Common myeloid progenitor, CD34-positive (primary cell): ENCODE results near the gene GAPVD1.
"Not testable (repeated sequence)": the region's sequence is repeated elsewhere in the genome, so short reads cannot be mapped to it uniquely, and the experiment has no call there.

ENCODE experiments used
- CTCF ChIA-PET: fragments of 350-600 bp; sonication (Branson Sonifier 250); formaldehyde crosslinking; loops from one replicate; lab custom pipeline; 2021; ENCODE audit warnings: antibody characterized with exemption; lab: Charles Lee
- POLR2A ChIA-PET: fragments of 350-600 bp; sonication (Branson Sonifier 250); formaldehyde crosslinking; loops from one replicate; lab custom pipeline; 2021; ENCODE audit warnings: antibody characterized with exemption; lab: Charles Lee
- DNase-seq, 3 donors: peaks; one replicate each; pipeline versions ENCODE4 v3.0.0 to v3.0.0-alpha.2; 2013
- H3K27ac ChIP-seq, 2 experiments: 1 replicate in 1 of 2; 2 replicates in 1 of 2; pipeline ENCODE4 v1.7.0; 2013; ENCODE audit warnings: inconsistent platforms in 2 of 2, low read length in 2 of 2, mild to moderate bottlenecking in 2 of 2, low read depth in 1 of 2, moderate library complexity in 1 of 2; ENCODE audit not compliant: severe bottlenecking in 2 of 2, insufficient read depth in 1 of 2, poor library complexity in 1 of 2
- H3K27me3 ChIP-seq, 5 experiments: replicated peaks in 2 of 5; 1 replicate in 3 of 5; 2 replicates in 2 of 5; pipeline versions ENCODE4 v1.6.1 to v1.7.0; 2013; ENCODE audit warnings: low read length in 4 of 5, mild to moderate bottlenecking in 2 of 5, moderate library complexity in 2 of 5, inconsistent platforms in 1 of 5; ENCODE audit not compliant: insufficient read depth in 5 of 5, control insufficient read depth in 4 of 5
- H3K36me3 ChIP-seq, 4 experiments: 1 replicate in 2 of 4; 2 replicates in 2 of 4; pipeline versions ENCODE4 v1.6.1 to v1.7.0; 2013; ENCODE audit warnings: low read length in 3 of 4, control low read depth in 1 of 4, mild to moderate bottlenecking in 1 of 4; ENCODE audit not compliant: control insufficient read depth in 4 of 4, insufficient read depth in 4 of 4
- H3K4me1 ChIP-seq, 4 experiments: 1 replicate in 3 of 4; 2 replicates in 1 of 4; pipeline versions ENCODE4 v1.6.1 to v1.7.1; 2013; ENCODE audit warnings: low read length in 3 of 4, mild to moderate bottlenecking in 3 of 4, control low read depth in 1 of 4, inconsistent platforms in 1 of 4, moderate library complexity in 1 of 4; ENCODE audit not compliant: control insufficient read depth in 4 of 4, insufficient read depth in 4 of 4; ENCODE audit errors: control extremely low read depth in 1 of 4
- H3K4me3 ChIP-seq, 7 experiments: 1 replicate in 4 of 7; 2 replicates in 3 of 7; pipeline versions ENCODE4 v1.5.1 to v1.7.0; 2013; ENCODE audit warnings: mild to moderate bottlenecking in 7 of 7, low read length in 6 of 7, moderate library complexity in 6 of 7, inconsistent platforms in 2 of 7, low read depth in 2 of 7, control low read depth in 1 of 7; ENCODE audit not compliant: insufficient read depth in 4 of 7, control insufficient read depth in 1 of 7; ENCODE audit errors: extremely low read depth in 1 of 7
- H3K9me3 ChIP-seq, 5 experiments: 1 replicate in 4 of 5; 2 replicates in 1 of 5; pipeline versions ENCODE4 v1.6.1 to v1.7.1; 2013; ENCODE audit warnings: low read length in 4 of 5, mild to moderate bottlenecking in 2 of 5, inconsistent platforms in 1 of 5, low read depth in 1 of 5, moderate library complexity in 1 of 5; ENCODE audit not compliant: control insufficient read depth in 4 of 5, insufficient read depth in 2 of 5; ENCODE audit errors: control extremely low read depth in 1 of 5
- WGBS: methylation state at CpG from one replicate; pipeline ENCODE4 v1.1.5; 2013; ENCODE audit not compliant: insufficient coverage; 5-methylcytosine and 5-hydroxymethylcytosine counted together

The GAPVD1 gene

GRCh38 chr9:125296843-125297372 is 35.3 kb downstream of the GAPVD1 start:
- H3K9me3 ChIP-seq = no peaks in the 10 kb centered on the region
- 94% methylated on average over 2 of the region's 3 CpGs for WGBS
- peaks cover under 1 to 8% (median 5%) of the 10 kb centered on the region in 4 experiments for H3K36me3 ChIP-seq
- no peak for DNase-seq
- no peaks in the 10 kb centered on the region for H3K4me1 ChIP-seq
- H3K27me3 ChIP-seq = no peaks in the 10 kb centered on the region
- H3K4me3 ChIP-seq = no peak overlapping the region
- POLR2A ChIA-PET = no interaction called here
- CTCF ChIA-PET = interaction anchor here (0.9 kb wide), 1 partner anchor 76 kb away, joined by 3 read pairs; no protein-coding TSS in a partner anchor
- H3K27ac ChIP-seq = no peak overlapping the region

DNA sequence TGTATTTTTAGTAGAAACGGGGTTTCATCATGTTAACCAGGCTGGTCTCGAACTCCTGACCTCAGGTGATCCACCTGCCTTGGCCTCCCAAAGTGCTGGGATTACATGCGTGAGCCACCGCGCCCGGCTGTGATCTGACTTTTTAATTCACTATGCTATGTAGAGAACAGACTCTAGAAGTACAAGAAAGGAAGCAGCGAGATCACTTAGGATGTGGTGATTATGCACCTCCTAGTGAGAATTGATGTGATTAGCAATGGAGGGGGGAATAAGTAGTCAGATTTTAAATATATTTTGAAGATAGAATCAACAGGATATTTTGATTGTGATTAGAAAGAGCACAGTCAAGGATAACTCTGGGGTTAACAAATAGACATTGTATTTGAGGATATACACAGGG is 36.3 kb downstream of the GAPVD1 start:
- Histone ChIP-seq H3K4me3 (no peak overlapping the region), H3K36me3 (peaks cover 6 to 17% (median 14%) of the 10 kb centered on the region in 4 experiments), H3K27ac (no peak overlapping the region), H3K9me3 (no peaks in the 10 kb centered on the region), H3K27me3 (no peaks in the 10 kb centered on the region), H3K4me1 (no peaks in the 10 kb centered on the region)
- peak in 1 of 3 donors; percentile 17 for DNase-seq
- POLR2A ChIA-PET = no interaction called here
- CTCF ChIA-PET = no interaction called here
- 100% methylated on average over 1 of the region's 7 CpGs for WGBS

GRCh38 chr9:125302241-125302640 is 40.6 kb downstream of the GAPVD1 start:
- Histone ChIP-seq H3K4me1 (no peaks in the 10 kb centered on the region), H3K9me3 (no peaks in the 10 kb centered on the region), H3K36me3 (peaks cover 8 to 36% (median 24%) of the 10 kb centered on the region in 4 experiments), H3K27ac (no peak overlapping the region), H3K27me3 (no peaks in the 10 kb centered on the region), H3K4me3 (no peak overlapping the region)
- POLR2A ChIA-PET = no interaction called here
- CTCF ChIA-PET = interaction anchor here (1.1 to 2.0 kb wide), 2 partner anchors 46 to 60 kb away, joined by 3 to 6 read pairs; no protein-coding TSS in a partner anchor
- no peak for DNase-seq
- 100% methylated on average over 1 of the region's 2 CpGs for WGBS

- peaks cover 8 to 51% (median 31%) of the 10 kb centered on the region in 4 experiments for H3K36me3 ChIP-seq
- no peaks in the 10 kb centered on the region for H3K9me3 ChIP-seq
- H3K4me1 ChIP-seq = no peaks in the 10 kb centered on the region
- no peak for DNase-seq
- no peak overlapping the region for H3K27ac ChIP-seq
- CTCF ChIA-PET = interaction anchor here (0.6 to 1.0 kb wide), 2 partner anchors 43 to 178 kb away, joined by 3 read pairs; no protein-coding TSS in a partner anchor
- POLR2A ChIA-PET = no interaction called here
- WGBS = no CpG with 5 or more reads among the region's 2 CpGs
- H3K27me3 ChIP-seq = no peaks in the 10 kb centered on the region
- H3K4me3 ChIP-seq = no peak overlapping the region
Measured at GRCh38 chr9:125304273-125304672, 42.6 kb downstream of the GAPVD1 start.

- 92% methylated on average over 2 of the region's 2 CpGs for WGBS
- DNase-seq = no peak
- no peak overlapping the region for H3K4me3 ChIP-seq
- H3K27ac ChIP-seq = no peak overlapping the region
- H3K4me1 ChIP-seq = no peaks in the 10 kb centered on the region
- H3K27me3 ChIP-seq = no peaks in the 10 kb centered on the region
- peaks cover 18 to 70% (median 39%) of the 10 kb centered on the region in 4 experiments for H3K36me3 ChIP-seq
- ChIA-PET CTCF (no interaction called here), POLR2A (no interaction called here)
- peaks cover 0 to 19% (median 5%) of the 10 kb centered on the region in 5 experiments for H3K9me3 ChIP-seq
Measured at GRCh38 chr9:125312411-125312810, 50.8 kb downstream of the GAPVD1 start.

GRCh38 chr9:125316359-125316758 is 54.7 kb downstream of the GAPVD1 start:
- POLR2A ChIA-PET = not testable (repeated sequence)
- 82% methylated on average over 3 of the region's 3 CpGs for whole genome bisulfite sequencing

DNA sequence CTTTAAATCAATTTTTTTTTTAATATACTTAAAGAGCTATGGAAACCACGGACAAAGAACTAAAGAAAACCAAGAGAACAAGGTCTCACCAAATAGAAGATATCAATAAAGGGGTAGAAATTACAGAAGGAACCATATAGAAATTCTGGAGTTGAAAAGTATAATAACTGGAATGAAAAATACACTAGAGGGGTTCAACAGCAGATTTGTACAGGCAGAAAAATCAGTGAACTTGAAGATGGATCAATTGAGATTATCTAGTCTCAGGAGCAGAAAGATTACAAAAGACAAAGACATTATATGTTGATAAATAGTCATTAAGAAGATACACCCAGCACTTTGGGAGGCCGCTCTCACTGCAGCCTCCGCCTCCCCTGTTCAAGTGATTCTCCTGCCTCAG is 56.1 kb downstream of the GAPVD1 start:
- DNase-seq = peak in 2 of 3 donors; percentile 16 to 28
- Histone ChIP-seq H3K27ac (no peak overlapping the region), H3K4me1 (no peaks in the 10 kb centered on the region), H3K36me3 (peaks cover 21 to 69% (median 27%) of the 10 kb centered on the region in 4 experiments), H3K27me3 (no peaks in the 10 kb centered on the region), H3K9me3 (peaks cover 1 to 20% (median 10%) of the 10 kb centered on the region in 5 experiments), H3K4me3 (no peak overlapping the region)
- CTCF ChIA-PET = no interaction called here
- POLR2A ChIA-PET = no interaction called here
- no CpG with 5 or more reads among the region's 3 CpGs for WGBS

More at GRCh38 chr9:125316359-125316758, 54.7 kb downstream of the GAPVD1 start:
- H3K4me3 ChIP-seq, H3K27me3 ChIP-seq, H3K4me1 ChIP-seq, DNase-seq, H3K27ac ChIP-seq: not testable (repeated sequence)
- Histone ChIP-seq H3K36me3 (peaks cover 21 to 79% (median 31%) of the 10 kb centered on the region in 4 experiments), H3K9me3 (peaks cover 1 to 20% (median 10%) of the 10 kb centered on the region in 5 experiments)
- CTCF ChIA-PET = interaction anchor here (0.8 kb wide), 1 partner anchor 15 kb away, joined by 3 read pairs; no protein-coding TSS in a partner anchor
